Stimulated activated CD4-positive, alpha-beta T cell treated with anti-CD3 and anti-CD28 coated beads, Interleukin-12 subunit alpha, Interleukin-12 subunit beta, amount 100 ng/mL, for 4 hours (primary cell): Measurements from ENCODE around the gene CGA.
"Not testable (repeated sequence)": the region's sequence is repeated elsewhere in the genome, so short reads cannot be mapped to it uniquely, and the experiment has no call there.

ENCODE experiments used
- DNase-seq: peaks from one replicate; pipeline ENCODE4 v3.0.0-alpha.2; 2020

The CGA gene

DNA sequence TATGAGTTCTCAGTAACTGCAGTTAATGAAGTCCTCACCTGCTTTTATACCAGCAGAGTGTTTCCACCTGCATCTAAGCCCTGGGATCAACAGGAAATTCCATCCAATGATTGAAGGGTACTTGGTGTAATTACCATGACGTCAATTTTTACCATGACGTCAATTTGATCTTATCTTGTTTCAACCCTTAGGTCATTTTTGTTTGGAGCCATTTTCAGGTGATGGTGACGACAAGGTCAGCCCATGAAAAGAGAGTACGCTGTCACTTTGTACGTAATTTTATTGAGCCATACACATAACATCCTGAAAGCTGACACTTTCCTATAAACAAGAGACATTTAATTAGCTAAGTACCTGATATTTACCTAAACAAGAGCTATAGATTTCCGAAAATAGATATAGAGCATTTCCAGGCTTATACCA lies at the start of gene CGA:
CGA (minus strand) TSS at position 20 of the 423 bp plus-strand sequence. CDS start 6,906 bp downstream, outside the sequence.
- DNase-seq, result no peak

DNA sequence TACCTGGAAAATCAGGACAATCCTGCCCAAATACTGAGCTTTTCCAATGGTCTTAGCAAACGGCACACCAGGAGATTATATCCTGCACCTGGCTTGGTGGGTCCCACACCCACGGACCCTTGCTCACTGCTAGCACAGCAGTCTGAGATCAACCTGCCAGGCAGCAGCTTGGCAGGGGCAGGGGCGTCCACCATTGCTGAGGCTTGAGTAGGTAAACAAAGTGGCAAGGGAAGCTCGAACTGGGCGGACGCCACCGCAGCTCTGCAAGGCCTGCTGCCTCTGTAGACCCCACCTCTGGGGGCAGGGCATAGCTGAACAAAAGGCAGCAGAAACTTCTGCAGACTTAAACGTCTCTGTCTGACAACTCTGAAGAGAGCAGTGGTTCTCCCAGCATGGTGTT lies 45.0 kb upstream of the CGA start:
- not testable (repeated sequence) for DNase-seq

DNA sequence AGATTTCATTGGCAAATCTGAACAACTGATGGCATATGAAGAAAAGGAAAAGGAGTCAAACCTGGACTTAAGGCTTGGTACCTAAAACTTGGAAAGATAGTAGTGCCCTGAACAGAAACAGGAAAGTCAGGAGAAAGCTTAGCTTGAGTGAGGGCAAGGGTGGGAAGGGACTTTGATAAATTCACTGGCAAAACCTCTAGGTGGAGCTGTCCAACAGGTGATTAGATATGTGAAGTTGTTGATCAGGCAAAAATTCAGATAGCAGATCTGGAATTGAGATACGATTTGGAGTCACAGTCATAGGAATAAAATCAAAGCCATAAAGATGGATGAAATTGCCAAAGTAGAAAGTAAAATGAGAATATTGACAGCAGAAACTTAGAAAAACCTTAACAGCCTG lies 44.3 kb upstream of the CGA start:
- DNase-seq, result no peak

DNA sequence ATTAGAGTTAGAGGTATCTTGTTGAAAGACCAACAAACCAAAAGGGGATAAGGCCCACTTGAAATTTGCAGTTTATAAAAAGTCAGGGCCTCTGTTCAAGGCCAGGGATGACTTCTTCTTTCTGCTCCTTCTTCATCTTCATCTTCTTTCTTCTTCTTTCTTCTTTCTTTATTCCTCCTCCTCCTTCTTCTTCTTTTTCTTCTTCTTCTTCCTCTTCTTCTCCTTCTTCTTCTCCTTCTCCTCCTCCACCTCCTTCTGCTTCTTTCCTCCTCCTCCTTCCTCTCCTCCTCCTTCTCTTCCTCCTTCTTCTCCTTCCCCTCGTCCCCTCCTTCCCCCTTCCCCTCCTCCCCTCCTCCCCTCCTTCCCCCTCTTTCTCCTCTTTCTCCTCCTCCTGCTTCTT lies 42.1 kb upstream of the CGA start:
- no peak for DNase-seq

DNA sequence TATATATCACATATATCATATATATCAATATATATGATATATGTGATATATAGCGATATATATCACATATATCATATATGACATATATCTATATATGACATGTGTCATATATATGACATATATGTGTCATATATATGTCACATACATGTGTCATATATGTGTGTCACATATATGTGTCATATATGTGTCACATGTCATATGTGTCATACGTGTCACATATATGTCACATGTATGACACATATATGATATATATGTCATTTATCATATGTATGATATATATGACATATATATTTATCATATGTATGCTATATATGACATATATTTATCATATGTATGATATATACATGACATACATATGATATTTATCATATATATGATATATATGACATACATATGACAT lies 32.8 kb upstream of the CGA start:
- no peak for DNase-seq

DNA sequence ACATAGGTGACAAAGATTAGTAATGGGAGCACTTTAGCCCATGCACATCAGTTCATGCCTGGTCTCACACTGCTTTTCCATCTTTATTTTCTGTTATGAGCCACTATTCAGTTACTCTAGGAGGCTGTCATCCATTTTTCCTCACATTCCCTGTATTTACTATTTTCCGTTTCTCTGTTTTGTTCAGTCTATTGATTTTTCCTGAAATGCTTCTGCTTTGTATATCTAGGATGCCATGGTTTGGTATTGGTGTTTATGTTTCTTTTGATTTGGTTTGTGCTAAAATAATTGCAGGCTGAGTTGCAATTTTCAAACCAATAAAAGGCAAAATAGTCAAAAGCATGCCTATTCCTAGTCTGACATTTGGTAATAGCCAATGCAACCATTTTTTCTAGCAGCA lies 31.6 kb upstream of the CGA start:
- DNase-seq, result no peak

DNA sequence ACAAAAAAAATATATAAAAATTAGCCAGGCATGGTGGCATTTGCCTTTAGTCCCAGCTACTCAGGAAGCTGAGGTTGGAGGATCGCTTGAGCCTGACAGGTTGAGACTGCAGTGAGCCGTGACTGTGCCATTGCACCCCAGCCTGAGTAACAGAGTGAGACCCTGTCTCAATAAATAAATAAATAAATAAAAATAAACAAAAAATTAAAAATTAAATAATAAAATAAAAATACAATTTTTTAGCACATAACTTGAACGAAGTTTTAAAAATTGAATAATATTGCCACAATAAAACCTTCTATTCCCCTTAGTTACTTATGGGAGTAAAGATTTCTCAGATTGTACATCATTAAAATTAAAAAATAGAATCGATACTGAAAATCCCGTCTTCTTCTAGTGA lies 29.2 kb upstream of the CGA start:
- DNase-seq, result no peak

DNA sequence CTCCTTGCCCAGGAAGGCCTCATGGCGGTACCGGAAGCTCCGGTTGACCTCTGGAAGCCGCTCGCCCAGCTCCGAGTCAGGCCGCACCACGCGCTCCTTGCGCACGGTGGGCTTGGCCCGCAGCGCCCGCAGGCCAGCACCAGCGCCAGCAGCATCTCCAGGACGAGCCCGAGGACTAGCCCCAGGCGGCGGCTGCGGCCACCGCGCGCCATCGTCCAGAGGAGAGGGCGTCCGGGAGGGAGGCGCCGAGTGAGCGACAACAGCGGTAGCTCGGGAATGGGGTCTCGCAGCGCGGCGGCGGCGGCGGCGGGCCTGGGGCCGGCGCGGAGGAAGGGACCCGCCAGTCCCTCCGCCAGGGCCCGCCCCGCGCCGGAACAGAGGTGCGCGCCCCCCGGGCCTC lies 27.6 kb upstream of the CGA start:
- no peak for DNase-seq

DNA sequence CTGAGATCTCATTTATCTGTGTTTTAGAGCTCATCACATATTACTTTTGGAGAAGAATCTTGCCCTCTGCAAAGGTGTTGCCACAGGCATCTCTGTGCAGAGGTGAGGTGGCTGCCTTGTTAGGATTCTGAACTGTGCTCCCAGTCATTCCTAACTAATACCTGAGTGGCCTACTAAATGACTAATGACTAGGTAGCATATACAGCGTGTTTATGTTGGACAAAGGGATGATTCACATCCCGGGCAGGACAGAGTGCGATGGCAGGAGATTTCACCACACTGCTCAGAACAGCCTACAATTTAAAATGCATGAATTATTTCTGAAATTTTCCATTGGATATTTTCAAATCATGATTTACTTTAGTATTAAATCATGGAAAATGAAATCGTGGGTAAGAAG lies 23.1 kb upstream of the CGA start:
- DNase-seq, result no peak

DNA sequence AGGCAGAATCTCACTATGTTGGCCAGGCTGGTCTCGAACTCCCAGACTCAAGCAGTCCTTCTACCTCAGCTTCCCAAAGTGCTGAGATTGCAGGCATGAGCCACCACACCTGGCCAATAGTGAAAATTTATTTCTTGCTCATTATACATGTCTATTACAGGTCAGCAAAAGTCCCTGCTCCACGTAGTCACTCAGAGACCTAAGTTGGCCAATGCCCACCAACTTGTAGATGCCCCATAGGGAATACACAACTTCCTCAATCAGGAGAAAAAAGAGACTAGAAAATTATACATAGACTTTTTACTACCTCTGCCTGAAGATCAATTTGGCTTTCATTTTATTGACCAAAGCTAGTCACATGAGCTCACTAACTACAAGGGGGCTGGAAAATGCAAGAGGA lies 22.0 kb upstream of the CGA start:
- no peak for DNase-seq

DNA sequence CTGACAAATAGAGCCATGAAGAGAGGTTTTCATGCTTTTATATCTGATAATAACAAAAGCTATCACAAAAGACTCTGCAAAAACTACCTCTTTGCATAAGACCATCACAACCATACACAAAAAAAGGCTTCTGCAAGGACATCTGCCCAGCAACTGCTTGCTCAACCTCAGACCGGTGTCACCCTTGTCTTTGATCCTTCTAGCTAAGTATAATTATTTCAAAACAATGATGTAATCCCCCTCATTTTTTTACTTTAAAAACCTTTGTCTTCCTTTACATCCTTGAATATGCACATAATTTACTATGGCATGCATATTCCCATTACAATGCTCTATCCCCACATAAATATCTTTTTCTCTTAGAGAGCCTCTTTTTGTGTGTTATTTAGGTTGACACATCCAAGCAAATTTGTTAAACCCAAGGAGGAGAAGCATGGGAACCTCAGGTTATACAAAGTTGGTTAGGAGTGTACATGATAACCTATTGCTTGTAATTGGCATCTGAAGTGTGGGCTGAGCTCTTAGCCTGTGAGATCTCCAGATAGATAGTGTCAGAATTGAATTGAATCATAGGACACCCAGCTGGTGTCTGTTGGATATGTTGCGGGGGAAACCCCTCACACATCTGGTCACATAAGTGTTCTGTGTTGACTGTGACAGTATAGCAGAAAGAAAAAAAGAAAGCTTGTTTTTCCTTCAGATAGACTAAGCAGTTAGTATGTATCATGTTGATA lies 20.7 kb upstream of the CGA start:
- no peak for DNase-seq

DNA sequence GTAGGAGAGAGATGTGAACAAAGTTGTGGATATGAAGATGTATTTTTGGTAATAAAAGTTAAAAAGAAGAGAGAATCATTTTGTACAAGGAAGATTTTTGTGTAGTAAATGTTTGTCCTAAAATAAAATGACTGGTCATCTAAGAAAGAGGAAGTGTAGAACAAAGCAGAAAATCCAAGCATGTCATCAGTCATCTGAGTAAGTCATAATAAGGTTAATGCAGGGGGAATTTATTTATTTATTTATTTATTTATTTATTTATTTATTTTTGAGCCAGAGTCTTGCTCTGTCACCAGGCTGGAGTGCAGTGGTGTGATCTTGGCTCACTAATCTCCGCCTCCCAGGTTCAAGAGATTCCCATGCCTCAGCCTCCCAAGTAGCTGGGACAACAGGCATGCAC lies 15.7 kb upstream of the CGA start:
- DNase-seq, result no peak

DNA sequence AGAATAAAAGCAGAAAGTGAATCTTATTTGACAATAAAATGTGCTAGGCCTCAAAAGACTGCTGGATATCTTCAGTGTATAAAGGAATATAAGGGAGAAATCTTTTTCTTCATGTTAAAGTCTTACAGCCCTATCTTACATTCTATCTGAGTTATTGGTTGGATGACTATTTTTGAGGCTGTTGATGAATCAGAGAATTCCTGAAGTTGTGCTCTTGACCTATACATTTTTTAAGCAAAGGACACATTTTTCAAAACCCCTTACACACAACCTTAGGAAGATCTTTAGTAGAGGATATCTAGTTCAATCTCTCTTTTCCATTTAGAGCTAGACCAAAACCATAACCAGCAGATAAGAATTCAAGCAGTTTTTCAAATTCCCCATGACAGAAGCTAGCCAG lies 10.9 kb upstream of the CGA start:
- no peak for DNase-seq

DNA sequence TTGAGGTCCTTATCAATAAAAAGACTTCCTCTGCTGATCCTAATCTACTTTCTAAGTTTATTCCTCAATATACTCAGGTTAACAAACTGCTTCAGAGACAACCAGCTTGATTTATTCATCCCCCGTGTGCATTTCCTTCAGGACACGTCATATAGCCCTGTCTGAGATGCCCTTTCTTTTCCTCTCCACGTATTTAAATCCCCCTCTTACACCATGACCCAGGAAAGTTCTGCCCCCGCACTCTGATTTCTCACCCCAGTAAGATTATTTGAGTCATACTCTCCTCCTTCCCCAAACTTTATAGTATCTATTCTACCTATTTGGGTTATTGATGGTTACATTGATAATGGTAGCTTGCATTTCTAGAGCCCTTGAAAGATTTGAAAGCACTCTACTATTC lies 9.8 kb upstream of the CGA start:
- DNase-seq, result no peak

DNA sequence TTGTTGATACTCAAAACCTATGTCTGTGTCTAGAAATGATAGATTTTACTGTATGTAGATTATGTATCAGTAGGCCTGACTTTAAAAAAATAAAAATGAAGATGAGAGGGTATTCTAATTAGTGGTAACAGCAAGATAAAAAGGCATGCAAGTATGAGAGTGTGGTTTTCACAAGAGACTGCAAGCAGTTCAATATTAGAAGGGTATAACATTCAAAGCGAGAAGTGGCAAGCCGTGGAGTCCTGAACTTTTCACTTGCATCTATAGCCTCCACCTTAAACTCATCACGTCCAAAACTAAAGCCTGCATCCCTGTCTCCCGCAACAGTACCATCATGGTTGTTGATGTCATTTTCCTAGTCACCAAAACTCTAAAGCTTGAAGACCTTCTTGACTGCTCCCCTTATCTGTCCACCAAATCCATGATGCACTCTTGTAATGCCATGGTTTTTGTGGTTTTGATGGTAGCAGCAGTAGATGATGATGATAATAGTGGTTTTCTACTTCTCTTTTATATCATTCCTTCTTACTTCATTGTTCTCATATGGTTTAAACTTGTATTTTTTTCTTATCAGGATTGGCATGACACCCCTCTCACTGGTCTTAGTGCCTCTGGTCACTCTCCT lies 9.2 kb upstream of the CGA start:
- DNase-seq, result no peak

DNA sequence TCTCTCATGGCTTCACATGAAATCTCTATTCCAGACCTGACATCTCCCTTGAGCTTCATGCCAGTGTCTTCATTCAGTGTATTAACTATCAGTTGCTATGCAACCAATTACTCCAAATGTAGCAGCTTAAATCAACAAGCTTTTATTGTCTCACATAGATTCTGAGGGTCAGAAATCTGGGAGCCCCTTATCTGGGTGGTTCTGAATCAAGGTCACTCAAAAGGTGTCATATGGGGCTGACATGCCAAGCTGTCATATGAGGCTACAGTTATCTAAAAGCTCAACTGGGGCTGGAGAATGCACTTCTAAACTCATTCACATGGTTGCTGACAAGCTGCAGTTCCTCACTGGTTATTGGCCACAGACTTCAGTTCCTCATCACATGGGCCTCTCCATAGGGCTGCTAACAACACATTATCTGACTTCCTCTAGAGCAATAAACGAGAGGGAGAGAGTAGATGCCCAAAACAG lies 7.3 kb upstream of the CGA start:
- no peak for DNase-seq

DNA sequence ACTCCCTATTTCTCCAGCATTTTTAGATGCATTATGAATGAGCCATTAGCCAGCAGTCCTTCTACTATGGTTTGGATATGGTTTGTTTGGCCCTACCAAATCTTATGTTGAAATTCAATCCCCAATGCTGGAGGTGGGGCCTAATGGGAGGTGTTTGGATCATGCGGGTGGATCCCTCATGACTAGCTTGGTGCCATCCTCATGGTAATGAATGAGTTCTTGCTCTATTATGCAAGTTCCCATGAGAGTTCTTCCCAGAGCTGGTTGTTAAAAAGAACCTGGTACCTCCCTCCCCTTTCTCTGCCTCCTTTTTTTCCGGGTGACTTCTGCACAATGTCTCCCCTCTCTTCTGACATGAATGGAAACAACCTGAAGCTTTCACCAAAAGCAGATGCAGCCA lies 6.2 kb upstream of the CGA start:
- no peak for DNase-seq

DNA sequence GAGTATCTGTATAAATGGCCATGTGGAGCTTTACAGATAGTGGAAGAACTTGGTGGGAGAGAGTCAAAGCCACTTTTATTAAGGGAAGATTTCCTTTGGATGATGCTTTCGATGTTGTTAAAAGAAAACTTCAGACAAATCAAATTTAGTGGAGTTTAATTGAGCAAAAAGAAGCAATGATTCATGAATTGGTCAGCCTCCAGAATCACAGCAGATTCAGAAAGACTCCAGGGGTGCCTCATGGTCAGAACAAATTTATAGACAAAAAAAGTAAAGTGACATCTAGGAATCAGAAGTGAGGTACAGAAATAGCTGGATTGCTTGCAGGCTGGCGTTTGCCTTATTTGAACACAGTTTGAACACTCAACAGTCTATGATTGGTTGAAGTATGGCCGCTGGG lies 5.3 kb upstream of the CGA start:
- DNase-seq, result no peak

DNA sequence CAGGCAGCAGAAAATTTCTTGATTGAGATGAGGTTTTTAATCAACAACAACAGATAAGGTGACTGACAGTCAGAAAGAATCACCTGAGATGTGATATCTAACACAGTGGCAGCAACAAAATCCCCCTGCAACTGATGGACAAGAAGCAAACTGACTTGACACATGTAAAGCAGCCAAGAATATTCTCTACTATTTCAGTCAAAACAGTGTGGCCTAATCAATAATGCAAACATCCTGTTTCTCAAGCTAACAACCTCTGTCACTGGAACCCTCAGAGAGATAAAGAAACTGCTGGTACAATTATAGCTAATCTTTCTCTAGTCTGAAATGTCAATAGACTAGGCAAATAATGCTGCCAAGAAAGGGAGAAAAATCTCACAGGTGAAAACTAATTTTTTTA lies 4.6 kb upstream of the CGA start:
- no peak for DNase-seq

DNA sequence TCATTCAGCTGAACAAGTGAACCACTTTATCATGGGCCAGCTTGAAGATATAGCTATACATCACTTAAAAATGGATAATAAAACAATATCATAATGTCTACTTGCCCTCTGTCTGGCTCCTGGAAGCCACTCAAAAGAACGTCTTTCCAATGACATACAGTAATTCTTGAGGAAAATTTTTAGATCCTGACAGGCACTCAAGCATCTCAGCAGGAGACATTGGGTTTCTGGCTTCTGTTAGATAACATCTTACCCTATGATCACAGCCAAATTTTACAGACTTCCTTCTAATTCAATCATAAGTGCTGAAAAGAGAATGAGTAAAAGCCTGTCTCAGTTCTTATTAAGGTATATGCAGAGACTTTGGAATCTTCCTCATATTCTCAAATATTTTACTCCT lies 330 bp downstream of the CGA start:
- no peak for DNase-seq

DNA sequence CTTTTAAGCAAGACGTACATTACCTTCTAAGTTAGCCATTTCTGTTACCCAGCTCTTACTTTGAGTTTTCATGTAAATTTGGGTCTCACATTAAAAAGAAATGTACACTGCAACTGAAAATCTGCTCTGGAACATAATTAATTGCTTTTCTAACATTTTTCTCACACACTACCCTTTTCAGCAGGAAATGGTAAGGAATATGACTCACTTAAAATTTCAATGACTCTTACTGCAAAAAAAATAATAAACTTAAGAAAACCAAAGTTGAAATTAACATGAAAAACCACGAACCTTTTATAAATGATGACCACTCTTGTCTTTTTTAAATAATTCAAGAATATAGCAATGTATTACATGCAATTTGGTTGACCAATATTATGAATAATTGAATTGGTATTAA lies 1.3 kb downstream of the CGA start:
- no peak for DNase-seq

DNA sequence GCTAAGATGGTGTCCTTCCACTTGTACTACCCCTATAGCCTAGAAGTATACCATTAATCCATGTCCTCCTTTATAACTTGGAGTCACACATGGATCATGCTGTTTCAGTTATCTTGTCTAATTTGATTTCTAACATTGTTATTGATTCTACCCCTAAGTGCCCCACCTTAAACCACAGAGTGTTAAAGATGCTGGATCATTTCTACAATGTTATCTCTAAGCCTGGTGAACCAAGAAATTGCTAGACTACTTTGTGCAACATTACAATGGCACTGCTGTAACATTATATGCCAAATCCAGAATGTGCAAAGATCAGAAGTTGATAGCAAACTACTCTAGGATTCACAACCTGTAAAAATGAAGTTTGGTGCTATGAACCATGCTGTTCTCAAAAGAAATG lies 1.7 kb downstream of the CGA start:
- DNase-seq, result no peak

DNA sequence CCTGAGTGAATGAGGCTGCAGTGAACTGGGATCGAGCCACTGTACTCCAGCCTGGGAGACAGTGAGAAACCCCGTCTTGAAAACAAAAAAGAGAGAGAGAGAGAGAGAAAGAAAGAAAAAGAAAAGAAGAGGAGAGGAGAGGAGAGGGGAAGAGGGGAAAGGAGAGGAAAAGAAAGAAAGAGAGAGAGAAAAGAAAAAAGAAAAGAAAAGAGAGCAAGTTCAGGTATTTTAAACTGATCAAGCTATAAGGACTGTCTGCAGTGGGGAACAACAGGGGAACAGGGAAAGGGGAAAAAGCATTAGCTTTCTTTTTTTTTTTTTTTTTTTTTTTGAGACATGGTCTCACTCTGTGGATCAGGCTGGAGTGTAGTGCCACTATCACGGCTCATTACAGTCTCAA lies 2.5 kb downstream of the CGA start:
- no peak for DNase-seq

DNA sequence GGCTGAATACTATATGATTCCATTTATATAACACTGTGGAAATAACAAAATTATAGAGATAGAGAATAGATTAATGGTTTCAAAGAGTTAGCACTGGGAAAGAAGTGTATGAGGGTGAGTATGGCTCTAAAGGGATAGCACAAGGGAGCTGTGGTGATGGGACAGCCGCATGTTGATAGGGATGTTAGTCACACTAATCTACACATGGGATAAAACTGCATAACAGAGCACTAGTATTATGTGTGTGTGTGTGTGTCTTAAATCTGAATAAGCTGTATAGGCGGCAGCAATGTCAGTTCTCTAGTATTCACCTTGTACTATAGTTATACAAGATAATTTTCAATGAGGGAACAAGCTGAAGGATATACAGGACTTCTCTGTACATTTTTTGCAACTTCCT lies 5.8 kb downstream of the CGA start:
- no peak for DNase-seq

DNA sequence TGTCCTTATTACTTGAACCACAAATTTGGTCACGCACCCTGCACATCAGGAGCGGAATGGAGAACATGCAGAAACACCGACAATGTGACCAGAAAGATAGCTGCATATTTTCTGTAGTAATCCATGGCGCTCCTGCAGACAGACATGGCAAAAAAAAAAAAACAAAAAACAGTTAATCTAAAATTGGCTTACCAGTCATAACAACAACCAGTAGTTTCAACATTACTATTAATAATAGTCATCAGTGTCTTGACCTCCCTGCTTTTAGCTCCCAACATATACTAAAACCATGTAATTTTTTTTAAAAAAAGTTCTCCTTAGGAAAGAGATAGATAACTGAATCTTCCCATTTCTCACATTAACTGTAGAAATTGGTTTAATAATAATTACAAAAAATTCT lies 6.8 kb downstream of the CGA start:
- DNase-seq, result no peak
